ENCODE results near the gene SUN2.
A peak's percentile ranks its signal among the peaks of the same experiment; 100 is the strongest.

SUN2 gene

GRCh38 chr22:38754751-38755154, 1.0 kb downstream of the SUN2 start:
- H3K4me1 ChIP-seq = peaks cover 19% of the 10 kb centered on the region
- DNase-seq (ENCODE audit: low spot score in 2 of 2) = peak; percentile 20 to 37
- H3K27me3 ChIP-seq (ENCODE audit: low read depth) = no peaks in the 10 kb centered on the region
- peak overlapping the region; percentile 48 for H3K4me3 ChIP-seq
- no peaks in the 10 kb centered on the region for H3K9me3 ChIP-seq
- H3K36me3 ChIP-seq (replicated peaks) = peaks cover 29% of the 10 kb centered on the region
- in situ Hi-C loops (cut with MboI; ENCODE audit: low sequenced_read_pairs) = no loop called here

GRCh38 chr22:38753948-38754750, 1.6 kb downstream of the SUN2 start:
- DNase-seq (ENCODE audit: low spot score in 2 of 2) = peak; percentile 17 to 51
- H3K9me3 ChIP-seq = no peaks in the 10 kb centered on the region
- in situ Hi-C loops (cut with MboI; ENCODE audit: low sequenced_read_pairs) = no loop called here
- H3K27me3 ChIP-seq (ENCODE audit: low read depth) = no peaks in the 10 kb centered on the region
- peaks cover 19% of the 10 kb centered on the region for H3K4me1 ChIP-seq
- peaks cover 35% of the 10 kb centered on the region for H3K36me3 ChIP-seq (replicated peaks)
- peak overlapping the region; percentile 48 for H3K4me3 ChIP-seq

DNA sequence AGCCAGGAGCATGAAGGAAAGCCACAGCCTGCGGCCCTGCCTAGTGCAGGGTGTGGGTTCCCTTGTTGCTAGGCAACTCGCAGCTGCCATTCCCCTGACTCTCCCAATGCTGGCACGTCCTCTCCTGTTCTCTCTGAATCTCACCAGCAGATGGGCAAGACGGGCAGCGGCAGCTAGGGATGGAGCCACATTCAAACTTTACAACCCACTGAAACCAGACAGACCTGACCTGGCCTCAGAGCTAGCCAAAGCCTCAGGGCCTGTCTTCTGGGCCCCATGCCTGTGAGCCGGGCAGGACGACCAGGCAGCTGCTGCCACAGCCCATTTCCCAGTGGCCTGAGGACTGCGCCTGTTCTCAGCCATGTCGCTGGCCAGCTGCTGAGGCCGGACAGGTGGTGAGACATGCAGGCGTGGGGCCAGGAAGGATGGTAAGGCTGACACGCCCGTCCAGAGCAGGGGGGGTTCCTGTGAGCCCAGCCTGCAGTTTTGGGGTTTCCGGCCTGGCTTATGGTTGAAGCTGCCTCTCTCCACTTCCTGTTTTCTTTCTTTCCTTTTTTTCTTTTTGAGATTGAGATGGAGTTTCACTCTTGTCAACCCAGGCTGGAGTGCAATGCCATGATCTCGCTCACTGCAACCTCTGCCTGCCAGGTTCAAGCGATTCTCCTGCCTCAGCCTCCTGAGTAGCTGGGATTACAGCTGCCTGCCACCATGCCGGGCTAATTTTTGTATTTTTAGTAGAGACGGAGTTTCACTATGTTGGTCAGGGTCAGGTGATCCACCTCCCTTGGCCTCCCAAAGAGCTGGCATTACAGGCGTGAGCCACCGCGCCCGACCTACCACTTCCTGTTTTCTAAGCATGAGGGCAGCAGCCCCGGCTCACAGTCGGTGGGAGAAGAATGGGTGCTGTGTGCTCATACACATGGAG, 4.1 kb downstream of the SUN2 start:
- Histone ChIP-seq H3K36me3 (replicated peaks) (peaks cover 52% of the 10 kb centered on the region), H3K4me3 (no peak overlapping the region), H3K9me3 (no peaks in the 10 kb centered on the region), H3K27me3 (ENCODE audit: low read depth) (no peaks in the 10 kb centered on the region), H3K4me1 (peaks cover 10% of the 10 kb centered on the region)
- DNase-seq (ENCODE audit: low spot score in 2 of 2) = no peak
- in situ Hi-C loops (cut with MboI; ENCODE audit: low sequenced_read_pairs) = no loop called here

- no peaks in the 10 kb centered on the region for H3K27me3 ChIP-seq (ENCODE audit: low read depth)
- in situ Hi-C loops (cut with MboI; ENCODE audit: low sequenced_read_pairs) = no loop called here
- no peaks in the 10 kb centered on the region for H3K9me3 ChIP-seq
- peaks cover 5% of the 10 kb centered on the region for H3K4me1 ChIP-seq
- H3K4me3 ChIP-seq = no peak overlapping the region
- H3K36me3 ChIP-seq (replicated peaks) = peaks cover 57% of the 10 kb centered on the region
- DNase-seq (ENCODE audit: low spot score in 2 of 2) = no peak
These were observed 4.8 kb downstream of the SUN2 start for GRCh38 chr22:38751066-38751421.

DNA sequence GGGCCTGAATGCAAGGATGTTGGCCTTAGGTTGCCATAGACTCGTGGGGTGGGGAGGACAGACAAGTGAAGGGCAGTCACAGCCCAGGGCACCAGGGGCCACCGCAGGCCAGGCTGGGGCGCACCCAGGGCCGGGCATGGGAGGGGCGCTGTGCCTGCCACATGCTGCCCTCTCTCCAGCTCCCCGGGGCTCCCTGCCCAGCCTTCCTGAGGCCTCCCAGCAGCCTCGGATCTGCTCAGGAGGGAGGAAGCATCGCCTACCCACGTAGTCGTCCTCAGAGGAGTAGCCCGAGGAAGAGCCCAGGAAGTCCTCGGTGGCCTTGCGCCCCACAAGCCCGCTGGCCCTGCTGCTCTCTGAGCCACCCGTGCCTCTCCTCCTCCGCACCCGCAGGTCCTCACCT, 5.2 kb downstream of the SUN2 start:
- peaks cover 5% of the 10 kb centered on the region for H3K4me1 ChIP-seq
- DNase-seq (ENCODE audit: low spot score in 2 of 2) = no peak
- no peak overlapping the region for H3K4me3 ChIP-seq
- H3K27me3 ChIP-seq (ENCODE audit: low read depth) = no peaks in the 10 kb centered on the region
- in situ Hi-C loops (cut with MboI; ENCODE audit: low sequenced_read_pairs) = no loop called here
- H3K36me3 ChIP-seq (replicated peaks) = peaks cover 58% of the 10 kb centered on the region
- H3K9me3 ChIP-seq = no peaks in the 10 kb centered on the region

GRCh38 chr22:38750104-38750503, 5.7 kb downstream of the SUN2 start:
- Histone ChIP-seq H3K36me3 (replicated peaks) (peaks cover 62% of the 10 kb centered on the region), H3K4me3 (no peak overlapping the region), H3K9me3 (no peaks in the 10 kb centered on the region), H3K4me1 (peaks cover 5% of the 10 kb centered on the region), H3K27me3 (ENCODE audit: low read depth) (no peaks in the 10 kb centered on the region)
- DNase-seq (ENCODE audit: low spot score in 2 of 2) = no peak
- in situ Hi-C loops (cut with MboI; ENCODE audit: low sequenced_read_pairs) = no loop called here

- H3K27me3 ChIP-seq (ENCODE audit: low read depth) = no peaks in the 10 kb centered on the region
- in situ Hi-C loops (cut with MboI; ENCODE audit: low sequenced_read_pairs) = no loop called here
- H3K9me3 ChIP-seq = no peaks in the 10 kb centered on the region
- DNase-seq (ENCODE audit: low spot score in 2 of 2) = no peak
- H3K36me3 ChIP-seq (replicated peaks) = peaks cover 74% of the 10 kb centered on the region
- H3K4me1 ChIP-seq = no peaks in the 10 kb centered on the region
- H3K4me3 ChIP-seq = no peak overlapping the region
These were observed 7.2 kb downstream of the SUN2 start for GRCh38 chr22:38748487-38749136.

- H3K4me1 ChIP-seq = no peaks in the 10 kb centered on the region
- in situ Hi-C loops (cut with MboI; ENCODE audit: low sequenced_read_pairs) = no loop called here
- H3K4me3 ChIP-seq = no peak overlapping the region
- H3K36me3 ChIP-seq (replicated peaks) = peaks cover 81% of the 10 kb centered on the region
- H3K27me3 ChIP-seq (ENCODE audit: low read depth) = no peaks in the 10 kb centered on the region
- no peaks in the 10 kb centered on the region for H3K9me3 ChIP-seq
- DNase-seq (ENCODE audit: low spot score in 2 of 2) = no peak
These were observed 9.9 kb downstream of the SUN2 start for GRCh38 chr22:38745676-38746460.

- Histone ChIP-seq H3K4me1 (no peaks in the 10 kb centered on the region), H3K27me3 (ENCODE audit: low read depth) (no peaks in the 10 kb centered on the region), H3K9me3 (no peaks in the 10 kb centered on the region), H3K36me3 (replicated peaks) (peaks cover 81% of the 10 kb centered on the region), H3K4me3 (no peak overlapping the region)
- DNase-seq (ENCODE audit: low spot score in 2 of 2) = no peak
- in situ Hi-C loops (cut with MboI; ENCODE audit: low sequenced_read_pairs) = no loop called here
These were observed 10.8 kb downstream of the SUN2 start for GRCh38 chr22:38744981-38745380.

- Histone ChIP-seq H3K27me3 (ENCODE audit: low read depth) (no peaks in the 10 kb centered on the region), H3K9me3 (no peaks in the 10 kb centered on the region), H3K4me1 (no peaks in the 10 kb centered on the region), H3K4me3 (no peak overlapping the region), H3K36me3 (replicated peaks) (peaks cover 83% of the 10 kb centered on the region)
- no peak for DNase-seq (ENCODE audit: low spot score in 2 of 2)
- in situ Hi-C loops (cut with MboI; ENCODE audit: low sequenced_read_pairs) = no loop called here
These were observed 13.4 kb downstream of the SUN2 start for GRCh38 chr22:38742176-38742942.

GRCh38 chr22:38741576-38741975, 14.2 kb downstream of the SUN2 start:
- no peaks in the 10 kb centered on the region for H3K4me1 ChIP-seq
- no peak for DNase-seq (ENCODE audit: low spot score in 2 of 2)
- peaks cover 90% of the 10 kb centered on the region for H3K36me3 ChIP-seq (replicated peaks)

DNA sequence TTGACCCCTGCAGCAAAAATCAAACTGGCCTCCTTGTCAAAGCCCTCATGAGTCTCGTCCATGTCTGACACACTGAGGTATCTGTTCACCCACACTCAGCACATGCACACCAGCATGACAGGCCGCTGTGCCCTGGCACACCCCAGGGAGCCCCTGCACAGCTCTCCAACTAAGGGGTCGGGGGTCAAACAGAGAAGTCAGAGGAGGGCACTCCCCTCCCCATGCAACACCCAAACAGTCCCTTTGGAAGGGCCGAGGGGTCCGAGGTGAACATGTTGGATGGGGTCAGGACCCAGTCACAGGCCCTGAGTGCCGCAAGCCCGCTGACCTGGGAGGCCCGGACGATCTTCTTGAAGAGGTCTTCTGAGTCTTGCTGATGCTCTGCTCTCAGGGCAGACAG, 14.6 kb downstream of the SUN2 start:
- Histone ChIP-seq H3K27me3 (ENCODE audit: low read depth) (no peaks in the 10 kb centered on the region), H3K4me3 (no peak overlapping the region), H3K9me3 (no peaks in the 10 kb centered on the region), H3K36me3 (replicated peaks) (peaks cover 90% of the 10 kb centered on the region), H3K4me1 (no peaks in the 10 kb centered on the region)
- in situ Hi-C loops (cut with MboI; ENCODE audit: low sequenced_read_pairs) = no loop called here
- DNase-seq (ENCODE audit: low spot score in 2 of 2) = no peak

More at GRCh38 chr22:38741576-38741975, 14.2 kb downstream of the SUN2 start:
- Histone ChIP-seq H3K4me3 (no peak overlapping the region), H3K9me3 (no peaks in the 10 kb centered on the region), H3K27me3 (ENCODE audit: low read depth) (no peaks in the 10 kb centered on the region)
- in situ Hi-C loops (cut with MboI; ENCODE audit: low sequenced_read_pairs) = no loop called here

DNA sequence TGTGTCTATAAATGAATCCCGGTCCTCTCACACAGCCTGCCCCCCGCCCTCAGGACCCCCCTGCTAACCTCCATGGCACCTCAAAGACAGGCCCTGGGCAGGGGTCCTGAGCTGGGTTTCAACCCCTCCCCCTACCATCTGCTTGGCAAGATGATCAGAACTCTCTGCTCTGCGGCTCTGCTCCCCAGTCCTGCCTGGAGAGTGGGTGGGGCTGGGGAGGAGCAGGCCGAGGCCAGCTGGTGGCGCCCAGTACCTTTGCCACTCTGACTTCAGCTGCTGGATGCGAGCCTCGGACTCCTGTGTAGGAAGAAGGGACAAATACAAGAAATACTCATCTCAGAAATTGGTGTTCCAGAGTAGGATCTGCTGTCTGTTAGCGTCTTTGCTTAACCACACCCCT, 15.0 kb downstream of the SUN2 start:
- no peak overlapping the region for H3K4me3 ChIP-seq
- in situ Hi-C loops (cut with MboI; ENCODE audit: low sequenced_read_pairs) = no loop called here
- no peaks in the 10 kb centered on the region for H3K27me3 ChIP-seq (ENCODE audit: low read depth)
- no peaks in the 10 kb centered on the region for H3K9me3 ChIP-seq
- DNase-seq (ENCODE audit: low spot score in 2 of 2) = no peak
- H3K4me1 ChIP-seq = no peaks in the 10 kb centered on the region
- peaks cover 92% of the 10 kb centered on the region for H3K36me3 ChIP-seq (replicated peaks)

Measured in HAP-1 (cell line).